GM10847 (cell line): ENCODE measurements around the gene AP4E1.

Experiments used
- POLR2A ChIP-seq: IDR thresholded peaks from 2 replicates; pipeline ENCODE4 v1.6.1; 2011; ENCODE audit not compliant: insufficient read length; ENCODE audit errors: extremely low read depth

Gene AP4E1

GRCh38 chr15:50973605-50974004 lies 65.1 kb downstream of the AP4E1 start:
- no peak for TF ChIP-seq POLR2A

- no peak for TF ChIP-seq POLR2A
Measured at GRCh38 chr15:50977162-50977561, 68.7 kb downstream of the AP4E1 start.

GRCh38 chr15:50978580-50978979 lies 70.1 kb downstream of the AP4E1 start:
- no peak for TF ChIP-seq POLR2A

GRCh38 chr15:50979041-50979440 lies 70.6 kb downstream of the AP4E1 start:
- TF ChIP-seq POLR2A = no peak

GRCh38 chr15:50993598-50993997 lies 85.1 kb downstream of the AP4E1 start:
- TF ChIP-seq POLR2A = no peak

GRCh38 chr15:50996641-50997040 lies 88.2 kb downstream of the AP4E1 start:
- TF ChIP-seq POLR2A = no peak

- TF ChIP-seq POLR2A = no peak
Measured at GRCh38 chr15:50997371-50998051, 89.0 kb downstream of the AP4E1 start.

GRCh38 chr15:51004103-51004551 lies 95.6 kb downstream of the AP4E1 start:
- TF ChIP-seq POLR2A = no peak

GRCh38 chr15:51006336-51006985 lies 98.0 kb downstream of the AP4E1 start:
- no peak for TF ChIP-seq POLR2A

- TF ChIP-seq POLR2A = no peak
Measured at GRCh38 chr15:51007131-51007666, 98.7 kb downstream of the AP4E1 start.

- TF ChIP-seq POLR2A = no peak
Measured at GRCh38 chr15:51011212-51011611, 102.7 kb downstream of the AP4E1 start.

- no peak for TF ChIP-seq POLR2A
Measured at GRCh38 chr15:51016615-51017014, 108.1 kb downstream of the AP4E1 start.

- no peak for TF ChIP-seq POLR2A
Measured at GRCh38 chr15:51022206-51022605, 113.7 kb downstream of the AP4E1 start.

GRCh38 chr15:51023499-51023898 lies 115.0 kb downstream of the AP4E1 start:
- TF ChIP-seq POLR2A = no peak

- no peak for TF ChIP-seq POLR2A
Measured at GRCh38 chr15:51024735-51025453, 116.4 kb downstream of the AP4E1 start.

- no peak for TF ChIP-seq POLR2A
Measured at GRCh38 chr15:51025454-51025846, 117.0 kb downstream of the AP4E1 start.
